Measurements from ENCODE around the gene LEP.
"Not testable (repeated sequence)": the region's sequence is repeated elsewhere in the genome, so short reads cannot be mapped to it uniquely, and the experiment has no call there.

Gene LEP

DNA sequence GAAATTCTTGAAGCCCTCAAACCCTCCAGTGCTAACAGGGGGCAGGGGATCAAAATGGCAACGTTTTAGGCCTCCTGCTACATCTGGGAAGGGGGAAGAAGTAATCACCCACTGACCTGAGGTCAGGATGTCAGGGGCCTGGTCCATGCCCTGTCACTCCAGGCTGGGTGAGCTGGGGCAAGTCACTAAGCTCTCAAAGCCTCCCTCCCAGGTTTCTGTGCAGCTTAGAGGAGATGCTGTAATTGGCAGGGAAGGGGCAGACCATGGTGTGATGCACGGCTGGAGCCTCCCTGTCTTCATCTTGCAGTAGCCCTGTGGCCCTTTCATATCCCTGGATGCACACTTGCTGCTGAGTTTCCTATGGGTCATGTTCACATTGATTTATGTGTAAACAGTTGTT is 27.2 kb downstream of the LEP start:
- H3K9me3 ChIP-seq (ENCODE audit: control insufficient read depth in 2 of 2, low read length in 2 of 2): no peaks in the 10 kb centered on the region
- no peak overlapping the region for H3K9ac ChIP-seq (ENCODE audit: low read depth in 1 of 2, low read length in 2 of 2)
- H3K36me3 ChIP-seq (ENCODE audit: control insufficient read depth in 2 of 2, insufficient read depth in 2 of 2, low read length in 2 of 2): no peaks in the 10 kb centered on the region
- H3K4me1 ChIP-seq (ENCODE audit: control insufficient read depth in 2 of 2, insufficient read depth in 2 of 2, low read length in 2 of 2): peaks cover 3 to 13% of the 10 kb centered on the region in 2 donors
- H3K27me3 ChIP-seq (ENCODE audit: control insufficient read depth in 2 of 2, insufficient read depth in 2 of 2, low read length in 2 of 2): peaks cover 11 to 12% of the 10 kb centered on the region in 2 donors
- H3K4me3 ChIP-seq (ENCODE audit: low read length in 2 of 2): no peak overlapping the region
- no peak overlapping the region for H3K27ac ChIP-seq (ENCODE audit: low read depth in 2 of 2, low read length in 2 of 2)

DNA sequence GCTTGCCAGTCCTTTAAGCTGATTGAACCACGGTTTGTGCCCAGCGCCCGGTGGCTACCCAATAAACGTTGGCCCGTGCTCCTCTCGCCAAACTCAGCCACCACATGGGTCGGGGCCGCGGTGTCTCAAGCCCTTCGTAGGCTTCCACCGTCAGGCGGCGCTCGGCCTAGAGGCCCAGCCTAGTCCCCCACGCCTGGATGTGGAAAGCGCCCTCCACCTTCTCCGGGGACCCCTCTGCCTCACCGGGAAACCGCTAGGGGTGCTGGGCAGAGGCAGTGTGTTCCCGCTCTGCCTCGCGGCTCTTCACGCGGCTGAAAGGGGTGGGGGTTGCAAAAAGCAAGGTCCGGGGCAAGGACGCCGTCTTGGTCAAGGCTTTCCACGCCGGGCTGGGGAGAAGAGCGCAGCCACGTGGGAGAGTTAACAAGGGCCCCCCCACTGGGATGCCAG is 29.8 kb downstream of the LEP start:
- Histone ChIP-seq H3K9ac (ENCODE audit: low read depth in 1 of 2, low read length in 2 of 2) (no peak overlapping the region), H3K9me3 (ENCODE audit: control insufficient read depth in 2 of 2, low read length in 2 of 2) (no peaks in the 10 kb centered on the region), H3K4me3 (ENCODE audit: low read length in 2 of 2) (no peak overlapping the region)

DNA sequence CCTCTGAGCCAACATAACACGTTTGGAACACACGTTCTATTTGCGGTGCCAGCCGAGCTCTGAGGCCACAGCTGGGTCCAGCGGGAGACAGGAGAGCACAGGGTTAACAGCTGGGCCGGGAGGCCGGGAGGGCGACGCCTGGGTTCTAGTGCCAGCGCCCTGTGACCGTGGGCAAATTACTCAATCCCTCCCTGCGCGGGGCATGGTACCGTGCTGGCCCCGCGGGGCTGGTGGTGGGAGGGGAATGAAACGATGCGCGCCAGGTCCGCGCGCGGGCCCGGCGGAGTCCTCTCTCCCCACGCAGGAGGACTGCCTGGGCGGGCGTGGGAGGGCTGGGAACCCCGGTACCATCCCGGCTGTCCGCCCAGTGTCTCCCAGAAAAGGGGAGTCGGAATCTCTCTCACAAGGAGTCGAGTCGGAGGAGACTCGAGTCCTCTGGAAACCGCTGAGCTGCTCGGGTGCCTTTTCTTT is 30.4 kb downstream of the LEP start:
- H3K4me3 ChIP-seq (ENCODE audit: low read length in 2 of 2): no peak overlapping the region
- no peak overlapping the region for H3K9ac ChIP-seq (ENCODE audit: low read depth in 1 of 2, low read length in 2 of 2)
- peaks cover 0 to 2% of the 10 kb centered on the region in 2 donors for H3K4me1 ChIP-seq (ENCODE audit: control insufficient read depth in 2 of 2, insufficient read depth in 2 of 2, low read length in 2 of 2)
- peaks cover 11 to 12% of the 10 kb centered on the region in 2 donors for H3K27me3 ChIP-seq (ENCODE audit: control insufficient read depth in 2 of 2, insufficient read depth in 2 of 2, low read length in 2 of 2)
- no peaks in the 10 kb centered on the region for H3K9me3 ChIP-seq (ENCODE audit: control insufficient read depth in 2 of 2, low read length in 2 of 2)
- no peaks in the 10 kb centered on the region for H3K36me3 ChIP-seq (ENCODE audit: control insufficient read depth in 2 of 2, insufficient read depth in 2 of 2, low read length in 2 of 2)
- H3K27ac ChIP-seq (ENCODE audit: low read depth in 2 of 2, low read length in 2 of 2): no peak overlapping the region

More for the DNA sequence above, 29.8 kb downstream of the LEP start:
- Histone ChIP-seq H3K36me3 (ENCODE audit: control insufficient read depth in 2 of 2, insufficient read depth in 2 of 2, low read length in 2 of 2) (no peaks in the 10 kb centered on the region), H3K4me1 (ENCODE audit: control insufficient read depth in 2 of 2, insufficient read depth in 2 of 2, low read length in 2 of 2) (peaks cover 0 to 2% of the 10 kb centered on the region in 2 donors), H3K27me3 (ENCODE audit: control insufficient read depth in 2 of 2, insufficient read depth in 2 of 2, low read length in 2 of 2) (peaks cover 11 to 12% of the 10 kb centered on the region in 2 donors), H3K27ac (ENCODE audit: low read depth in 2 of 2, low read length in 2 of 2) (no peak overlapping the region)

DNA sequence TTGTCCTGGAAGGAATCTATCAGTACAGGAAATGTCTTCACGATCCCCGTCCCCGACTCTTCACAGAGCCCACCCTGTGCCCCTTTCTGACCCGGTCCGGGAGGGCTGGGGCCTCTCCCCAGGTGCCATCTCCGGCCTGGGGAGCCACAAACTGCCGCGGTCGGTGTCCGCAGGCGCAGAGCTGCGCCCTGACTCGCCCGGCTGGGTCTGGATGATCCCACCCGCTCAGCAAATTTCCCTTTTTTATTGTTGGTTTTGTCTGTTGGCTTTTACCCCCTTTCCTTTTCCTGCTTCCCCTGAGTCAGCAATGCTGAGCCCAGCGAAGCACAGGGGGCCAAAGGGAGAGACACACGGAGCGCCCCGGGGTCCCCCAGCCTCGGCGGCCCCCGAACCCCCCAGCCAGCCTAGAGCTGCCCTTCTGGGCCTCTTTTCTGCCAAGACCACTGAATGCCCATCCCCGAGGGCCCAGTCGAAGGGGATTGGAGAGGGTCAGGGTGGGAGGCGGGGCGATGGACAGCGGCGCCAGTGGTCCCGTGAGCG is 30.9 kb downstream of the LEP start:
- Histone ChIP-seq H3K27ac (ENCODE audit: low read depth in 2 of 2, low read length in 2 of 2) (no peak overlapping the region), H3K9me3 (ENCODE audit: control insufficient read depth in 2 of 2, low read length in 2 of 2) (no peaks in the 10 kb centered on the region), H3K4me3 (ENCODE audit: low read length in 2 of 2) (no peak overlapping the region), H3K27me3 (ENCODE audit: control insufficient read depth in 2 of 2, insufficient read depth in 2 of 2, low read length in 2 of 2) (peaks cover 11 to 12% of the 10 kb centered on the region in 2 donors), H3K4me1 (ENCODE audit: control insufficient read depth in 2 of 2, insufficient read depth in 2 of 2, low read length in 2 of 2) (peaks cover 0 to 2% of the 10 kb centered on the region in 2 donors), H3K36me3 (ENCODE audit: control insufficient read depth in 2 of 2, insufficient read depth in 2 of 2, low read length in 2 of 2) (no peaks in the 10 kb centered on the region), H3K9ac (ENCODE audit: low read depth in 1 of 2, low read length in 2 of 2) (no peak overlapping the region)

DNA sequence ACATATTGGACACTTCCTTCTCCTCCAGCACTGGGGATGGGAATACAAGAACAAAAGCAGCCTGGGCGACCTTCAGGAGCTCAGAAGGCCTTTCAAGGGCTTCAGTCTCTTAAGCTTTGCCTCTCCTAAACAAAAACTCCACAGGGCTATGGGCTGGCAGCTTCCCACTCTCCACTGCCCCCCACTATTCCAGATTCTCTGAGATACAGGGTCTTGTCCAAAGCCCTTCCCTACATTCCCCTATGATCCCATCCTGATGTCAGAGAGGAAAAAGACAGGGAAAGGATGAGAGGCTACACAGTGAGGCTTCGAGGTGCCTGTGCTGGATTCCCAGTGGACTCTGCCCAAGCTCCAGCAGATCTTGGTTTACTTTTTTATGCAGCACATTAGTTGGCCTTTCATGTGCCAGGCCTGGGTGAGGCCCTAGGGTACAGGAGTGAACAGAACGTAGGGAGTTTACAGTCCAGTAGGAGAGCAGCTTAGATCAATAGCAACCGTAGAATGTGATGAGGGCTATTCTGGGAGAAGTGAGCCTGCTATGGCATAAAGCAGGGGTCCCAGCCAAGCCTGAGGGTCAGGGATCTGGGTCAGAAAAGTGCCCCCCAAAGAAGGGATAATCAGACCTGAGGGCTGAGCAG is 33.3 kb downstream of the LEP start:
- H3K9ac ChIP-seq (ENCODE audit: low read depth in 1 of 2, low read length in 2 of 2): no peak overlapping the region
- no peak overlapping the region for H3K27ac ChIP-seq (ENCODE audit: low read depth in 2 of 2, low read length in 2 of 2)
- no peaks in the 10 kb centered on the region for H3K36me3 ChIP-seq (ENCODE audit: control insufficient read depth in 2 of 2, insufficient read depth in 2 of 2, low read length in 2 of 2)
- no peaks in the 10 kb centered on the region for H3K9me3 ChIP-seq (ENCODE audit: control insufficient read depth in 2 of 2, low read length in 2 of 2)
- H3K4me3 ChIP-seq (ENCODE audit: low read length in 2 of 2): no peak overlapping the region
- no peaks in the 10 kb centered on the region for H3K4me1 ChIP-seq (ENCODE audit: control insufficient read depth in 2 of 2, insufficient read depth in 2 of 2, low read length in 2 of 2)
- peaks cover 11 to 12% of the 10 kb centered on the region in 2 donors for H3K27me3 ChIP-seq (ENCODE audit: control insufficient read depth in 2 of 2, insufficient read depth in 2 of 2, low read length in 2 of 2)

DNA sequence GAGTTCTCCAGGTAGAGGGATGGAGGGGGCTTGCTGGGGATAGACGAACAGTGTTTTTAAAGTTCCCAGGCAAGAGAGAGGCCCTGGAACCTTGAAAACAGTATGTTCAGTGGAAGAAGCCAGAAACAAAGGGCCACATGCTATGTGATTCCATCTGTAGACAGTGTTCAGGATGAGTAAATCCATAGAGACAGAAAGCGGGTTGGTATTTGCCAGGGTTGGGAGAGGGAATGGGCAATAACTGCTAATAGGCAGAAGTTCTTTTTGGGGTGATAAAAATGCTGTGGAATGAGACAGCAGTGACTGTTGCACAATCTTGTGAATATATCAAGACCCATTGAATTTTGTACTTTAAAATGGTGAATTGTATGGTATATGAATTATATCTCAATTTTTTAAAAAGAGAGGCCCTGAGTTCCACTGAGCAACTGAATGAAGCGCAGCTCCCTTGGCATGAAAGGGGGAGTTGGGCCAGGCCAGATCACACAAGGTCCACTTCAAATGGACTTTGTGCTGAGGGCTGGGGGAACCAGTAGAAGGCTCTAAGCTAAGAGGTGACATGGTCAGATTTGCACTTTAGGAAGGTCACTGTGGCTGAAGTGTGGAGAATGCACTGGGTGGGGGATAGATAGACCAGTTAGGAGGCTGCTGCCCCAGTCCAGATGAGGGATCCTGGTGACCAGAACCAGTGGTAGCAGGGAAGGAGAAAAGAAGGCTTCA is 34.0 kb downstream of the LEP start:
- Histone ChIP-seq H3K27me3 (ENCODE audit: control insufficient read depth in 2 of 2, insufficient read depth in 2 of 2, low read length in 2 of 2) (peaks cover 11 to 12% of the 10 kb centered on the region in 2 donors), H3K36me3 (ENCODE audit: control insufficient read depth in 2 of 2, insufficient read depth in 2 of 2, low read length in 2 of 2) (no peaks in the 10 kb centered on the region), H3K4me1 (ENCODE audit: control insufficient read depth in 2 of 2, insufficient read depth in 2 of 2, low read length in 2 of 2) (no peaks in the 10 kb centered on the region), H3K9me3 (ENCODE audit: control insufficient read depth in 2 of 2, low read length in 2 of 2) (no peaks in the 10 kb centered on the region), H3K27ac (ENCODE audit: low read depth in 2 of 2, low read length in 2 of 2) (no peak overlapping the region), H3K9ac (ENCODE audit: low read depth in 1 of 2, low read length in 2 of 2) (no peak overlapping the region), H3K4me3 (ENCODE audit: low read length in 2 of 2) (no peak overlapping the region)

DNA sequence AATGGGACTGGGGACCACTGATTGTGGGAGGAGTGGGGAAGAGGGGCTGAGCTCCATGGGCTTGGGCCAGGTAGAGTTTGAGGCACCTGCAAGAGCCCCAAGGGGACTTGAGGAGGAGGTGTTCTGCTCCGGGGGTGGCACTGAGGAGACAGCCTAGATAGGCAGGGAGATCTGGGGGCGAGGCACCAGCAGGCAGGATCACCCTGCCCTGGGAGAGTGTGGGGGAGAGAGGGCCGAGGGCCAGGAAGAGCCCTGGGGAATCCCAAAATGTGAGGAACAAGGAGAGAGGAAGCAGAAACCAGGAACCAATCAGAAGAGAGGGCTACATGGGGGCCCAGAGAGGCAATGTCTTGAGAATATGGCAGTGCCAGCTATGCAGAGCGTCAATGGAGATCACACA is 34.6 kb downstream of the LEP start:
- no peak overlapping the region for H3K4me3 ChIP-seq (ENCODE audit: low read length in 2 of 2)
- H3K27me3 ChIP-seq (ENCODE audit: control insufficient read depth in 2 of 2, insufficient read depth in 2 of 2, low read length in 2 of 2): peaks cover 9 to 10% of the 10 kb centered on the region in 2 donors
- no peaks in the 10 kb centered on the region for H3K36me3 ChIP-seq (ENCODE audit: control insufficient read depth in 2 of 2, insufficient read depth in 2 of 2, low read length in 2 of 2)
- peaks cover 0 to 3% of the 10 kb centered on the region in 2 donors for H3K9me3 ChIP-seq (ENCODE audit: control insufficient read depth in 2 of 2, low read length in 2 of 2)
- no peak overlapping the region for H3K27ac ChIP-seq (ENCODE audit: low read depth in 2 of 2, low read length in 2 of 2)
- H3K4me1 ChIP-seq (ENCODE audit: control insufficient read depth in 2 of 2, insufficient read depth in 2 of 2, low read length in 2 of 2): no peaks in the 10 kb centered on the region
- no peak overlapping the region for H3K9ac ChIP-seq (ENCODE audit: low read depth in 1 of 2, low read length in 2 of 2)

DNA sequence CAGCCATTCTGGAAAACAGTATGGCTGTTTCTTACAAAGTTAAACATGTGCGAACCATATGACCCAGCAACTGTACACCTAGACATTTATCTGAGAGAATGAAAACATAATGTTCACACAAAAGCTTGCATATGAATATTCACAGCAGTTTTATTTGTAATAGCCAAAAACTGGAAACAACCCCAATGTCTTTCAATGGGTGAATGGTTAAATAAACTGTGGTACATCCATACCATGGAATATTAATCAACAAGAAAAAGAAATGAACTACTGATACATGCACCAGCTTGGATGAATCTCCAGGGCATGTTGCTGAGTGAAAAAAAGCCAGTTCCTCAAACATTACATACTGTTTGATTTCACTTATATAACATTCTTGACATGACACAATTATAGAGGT is 37.3 kb downstream of the LEP start:
- H3K4me3 ChIP-seq (ENCODE audit: low read length in 2 of 2): no peak overlapping the region
- no peak overlapping the region for H3K9ac ChIP-seq (ENCODE audit: low read depth in 1 of 2, low read length in 2 of 2)
- peaks cover 0 to 5% of the 10 kb centered on the region in 2 donors for H3K9me3 ChIP-seq (ENCODE audit: control insufficient read depth in 2 of 2, low read length in 2 of 2)

DNA sequence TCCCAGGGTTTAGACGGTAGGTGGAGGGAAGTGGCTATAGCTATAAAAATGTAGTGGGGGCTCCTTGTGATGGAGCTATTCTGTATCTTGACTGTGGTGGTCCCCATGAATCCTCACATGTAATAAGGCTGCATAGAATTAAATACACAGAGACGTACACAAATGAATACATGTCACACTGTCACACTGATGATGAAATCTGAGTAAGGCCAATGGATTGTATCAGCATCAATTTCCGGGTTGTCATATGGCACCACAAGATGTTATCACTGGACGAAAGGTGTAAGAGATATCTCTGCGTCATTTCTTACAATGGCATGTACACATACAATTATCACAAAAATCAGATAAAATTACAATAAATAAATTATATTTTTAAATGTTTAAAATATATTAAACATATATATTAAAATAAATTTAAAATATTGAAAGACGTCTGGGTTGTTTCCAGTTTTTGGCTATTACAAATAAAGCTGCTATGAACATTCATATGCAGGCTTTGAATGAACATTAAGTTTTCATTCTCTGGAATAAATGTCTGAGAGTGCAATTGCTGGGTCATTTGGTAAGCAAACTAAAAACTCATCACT is 38.1 kb downstream of the LEP start:
- no peaks in the 10 kb centered on the region for H3K4me1 ChIP-seq (ENCODE audit: control insufficient read depth in 2 of 2, insufficient read depth in 2 of 2, low read length in 2 of 2)
- H3K4me3 ChIP-seq (ENCODE audit: low read length in 2 of 2): no peak overlapping the region
- H3K36me3 ChIP-seq (ENCODE audit: control insufficient read depth in 2 of 2, insufficient read depth in 2 of 2, low read length in 2 of 2): no peaks in the 10 kb centered on the region
- H3K9me3 ChIP-seq (ENCODE audit: control insufficient read depth in 2 of 2, low read length in 2 of 2): peaks cover 0 to 5% of the 10 kb centered on the region in 2 donors
- no peak overlapping the region for H3K9ac ChIP-seq (ENCODE audit: low read depth in 1 of 2, low read length in 2 of 2)
- H3K27ac ChIP-seq (ENCODE audit: low read depth in 2 of 2, low read length in 2 of 2): no peak overlapping the region
- no peaks in the 10 kb centered on the region for H3K27me3 ChIP-seq (ENCODE audit: control insufficient read depth in 2 of 2, insufficient read depth in 2 of 2, low read length in 2 of 2)

More for the DNA sequence above, 37.3 kb downstream of the LEP start:
- H3K4me1 ChIP-seq (ENCODE audit: control insufficient read depth in 2 of 2, insufficient read depth in 2 of 2, low read length in 2 of 2): no peaks in the 10 kb centered on the region
- H3K36me3 ChIP-seq (ENCODE audit: control insufficient read depth in 2 of 2, insufficient read depth in 2 of 2, low read length in 2 of 2): no peaks in the 10 kb centered on the region
- H3K27ac ChIP-seq (ENCODE audit: low read depth in 2 of 2, low read length in 2 of 2): no peak overlapping the region
- no peaks in the 10 kb centered on the region for H3K27me3 ChIP-seq (ENCODE audit: control insufficient read depth in 2 of 2, insufficient read depth in 2 of 2, low read length in 2 of 2)

DNA sequence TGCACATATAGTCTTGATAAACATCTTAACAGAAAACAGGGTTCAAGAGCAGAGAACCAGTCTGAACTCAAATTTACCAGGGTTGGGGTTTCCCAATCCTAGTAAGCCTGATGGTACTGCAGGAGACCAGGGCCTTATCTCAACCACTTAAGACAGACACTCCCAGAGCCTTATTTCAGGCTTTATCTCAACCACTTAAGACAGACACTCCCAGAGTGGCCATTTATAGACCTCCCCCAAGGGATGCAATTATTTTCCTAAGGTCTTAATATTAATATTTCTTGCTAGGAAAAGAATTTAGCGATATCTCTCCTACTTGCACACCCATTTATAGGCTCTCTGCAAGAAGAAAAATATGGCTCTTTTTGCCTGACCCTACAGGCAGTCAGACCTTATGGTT is 39.4 kb downstream of the LEP start:
- H3K4me3 ChIP-seq (ENCODE audit: low read length in 2 of 2); H3K27ac ChIP-seq (ENCODE audit: low read depth in 2 of 2, low read length in 2 of 2); H3K9ac ChIP-seq (ENCODE audit: low read depth in 1 of 2, low read length in 2 of 2); H3K4me1 ChIP-seq (ENCODE audit: control insufficient read depth in 2 of 2, insufficient read depth in 2 of 2, low read length in 2 of 2); H3K9me3 ChIP-seq (ENCODE audit: control insufficient read depth in 2 of 2, low read length in 2 of 2); H3K27me3 ChIP-seq (ENCODE audit: control insufficient read depth in 2 of 2, insufficient read depth in 2 of 2, low read length in 2 of 2); H3K36me3 ChIP-seq (ENCODE audit: control insufficient read depth in 2 of 2, insufficient read depth in 2 of 2, low read length in 2 of 2): not testable (repeated sequence)

Measured in mucosa of rectum (tissue), 2 donors.